GM18499 (cell line): ENCODE results near the gene TSPOAP1.

ENCODE experiments used
- ATAC-seq: cut with Tn5 transposase; IDR thresholded peaks from one replicate; pipeline ENCODE4 v1.9.1; 2021; ENCODE audit warnings: moderate number of reproducible peaks; ENCODE audit not compliant: insufficient read depth, unreplicated experiment

TSPOAP1 gene

GRCh38 chr17:58328195-58329034, at the start of gene TSPOAP1:
TSS of gene TSPOAP1 (minus strand) at chr17:58328795. CDS start at chr17:58327920, 875 bp downstream.
- no peak for ATAC-seq

- ATAC-seq = no peak
Observed at GRCh38 chr17:58377661-58378060, 49.1 kb upstream of the TSPOAP1 start.

- no peak for ATAC-seq
Observed at GRCh38 chr17:58377093-58377601, 48.6 kb upstream of the TSPOAP1 start.

GRCh38 chr17:58376472-58377000, 47.9 kb upstream of the TSPOAP1 start:
- ATAC-seq = no peak

- no peak for ATAC-seq
Observed at GRCh38 chr17:58375811-58376210, 47.2 kb upstream of the TSPOAP1 start.

- no peak for ATAC-seq
Observed at GRCh38 chr17:58375256-58375655, 46.7 kb upstream of the TSPOAP1 start.

GRCh38 chr17:58373923-58374322, 45.3 kb upstream of the TSPOAP1 start:
- ATAC-seq = no peak

GRCh38 chr17:58373003-58373402, 44.4 kb upstream of the TSPOAP1 start:
- ATAC-seq = no peak

- ATAC-seq = no peak
Observed at GRCh38 chr17:58371300-58371950, 42.8 kb upstream of the TSPOAP1 start.

GRCh38 chr17:58370716-58371115, 42.1 kb upstream of the TSPOAP1 start:
- ATAC-seq = no peak

GRCh38 chr17:58370309-58370708, 41.7 kb upstream of the TSPOAP1 start:
- no peak for ATAC-seq

GRCh38 chr17:58369214-58370031, 40.8 kb upstream of the TSPOAP1 start:
- ATAC-seq = no peak

- no peak for ATAC-seq
Observed at GRCh38 chr17:58368860-58369213, 40.2 kb upstream of the TSPOAP1 start.

- no peak for ATAC-seq
Observed at GRCh38 chr17:58367461-58367860, 38.9 kb upstream of the TSPOAP1 start.

- ATAC-seq = no peak
Observed at GRCh38 chr17:58365980-58366595, 37.5 kb upstream of the TSPOAP1 start.

GRCh38 chr17:58365185-58365979, 36.8 kb upstream of the TSPOAP1 start:
- no peak for ATAC-seq

- ATAC-seq = no peak
Observed at GRCh38 chr17:58364270-58364942, 35.8 kb upstream of the TSPOAP1 start.

GRCh38 chr17:58363457-58364185, 35.0 kb upstream of the TSPOAP1 start:
- no peak for ATAC-seq
